GM23338 (cell line): ENCODE measurements around the gene ME3. TPM values are rescaled to one million over a fixed set of nuclear protein-coding genes. Genes with fewer than 3 reads are reported as not detected.

ENCODE experiments used
- ATAC-seq: fragments of 200-7000 bp; cut with Tn5 transposase; 3 replicates; pipeline ENCODE4 v1.9.1; 2020
- DNase-seq: peaks from one replicate; pipeline ENCODE4 v3.0.0-alpha.2; 2015; ENCODE audit warnings: low spot score
- H2AFZ ChIP-seq: fragments of 200-600 bp; sonication (generic); 2 replicates; pipeline ENCODE4 v1.8.0; 2016; ENCODE audit warnings: antibody characterized with exemption, mild to moderate bottlenecking, moderate library complexity
- H3F3A ChIP-seq: fragments of 200-600 bp; sonication (generic); replicated peaks from 2 replicates; pipeline ENCODE4 v1.8.0; 2017; ENCODE audit warnings: antibody characterized with exemption, mixed run types, low read depth
- H3K27ac ChIP-seq: fragments of 200-600 bp; sonication (generic); 2 replicates; pipeline ENCODE4 v1.6.1; 2016; ENCODE audit warnings: low read depth
- H3K27me3 ChIP-seq: fragments of 200-600 bp; sonication (generic); 2 replicates; pipeline ENCODE4 v1.8.0; 2016; ENCODE audit warnings: mild to moderate bottlenecking, mixed run types, moderate library complexity; ENCODE audit not compliant: insufficient read depth
- H3K36me3 ChIP-seq: fragments of 200-600 bp; sonication (generic); 2 replicates; pipeline ENCODE4 v1.8.0; 2016; ENCODE audit warnings: mild to moderate bottlenecking; ENCODE audit not compliant: insufficient read depth
- H3K4me1 ChIP-seq: fragments of 200-600 bp; sonication (generic); 2 replicates; pipeline ENCODE4 v1.8.0; 2016; ENCODE audit warnings: mild to moderate bottlenecking, moderate library complexity; ENCODE audit not compliant: insufficient read depth
- H3K4me2 ChIP-seq: fragments of 200-600 bp; sonication (generic); 2 replicates; pipeline ENCODE4 v1.7.1; 2017; ENCODE audit warnings: mixed run types
- H3K4me3 ChIP-seq: fragments of 200-600 bp; sonication (generic); 2 replicates; pipeline ENCODE4 v1.6.1; 2016; ENCODE audit warnings: mixed run types
- H3K79me2 ChIP-seq: fragments of 200-600 bp; sonication (generic); replicated peaks from 2 replicates; pipeline ENCODE4 v1.8.0; 2017; ENCODE audit warnings: mild to moderate bottlenecking; ENCODE audit not compliant: insufficient read depth
- H3K9me2 ChIP-seq: fragments of 200-600 bp; sonication (generic); 2 replicates; pipeline ENCODE4 v1.8.0; 2017; ENCODE audit not compliant: insufficient read depth
- H4K20me1 ChIP-seq: fragments of 200-600 bp; sonication (generic); replicated peaks from 2 replicates; pipeline ENCODE4 v1.8.0; 2017; ENCODE audit warnings: mild to moderate bottlenecking; ENCODE audit not compliant: insufficient read depth
- H3K27ac Mint-ChIP-seq: 2 replicates; pipeline ENCODE4 v1.8.0; 2020; ENCODE audit warnings: inconsistent platforms, mild to moderate bottlenecking, moderate library complexity, mixed read lengths
- H3K27me3 Mint-ChIP-seq: 3 replicates; pipeline ENCODE4 v1.8.0; 2022; ENCODE audit warnings: low read depth, mild to moderate bottlenecking, moderate library complexity, mixed read lengths, inconsistent platforms; ENCODE audit not compliant: insufficient read depth, poor library complexity
- H3K36me3 Mint-ChIP-seq: 3 replicates; pipeline ENCODE4 v1.8.0; 2021; ENCODE audit warnings: low read depth, mild to moderate bottlenecking, inconsistent platforms, moderate library complexity, mixed read lengths
- H3K4me1 Mint-ChIP-seq: 3 replicates; pipeline ENCODE4 v1.8.0; 2020; ENCODE audit warnings: mild to moderate bottlenecking, inconsistent platforms, mixed read lengths
- H3K4me3 Mint-ChIP-seq: 3 replicates; pipeline ENCODE4 v1.8.0; 2021; ENCODE audit warnings: moderate library complexity, mild to moderate bottlenecking, inconsistent platforms, mixed read lengths
- H3K9me3 Mint-ChIP-seq: 3 replicates; pipeline ENCODE4 v1.8.0; 2020; ENCODE audit warnings: moderate library complexity, mild to moderate bottlenecking, inconsistent platforms, mixed read lengths
- CREB1 ChIP-seq: fragments of 250-450 bp; sonication (Bioruptor Pico); IDR thresholded peaks from 2 replicates; pipeline ENCODE4 v1.5.0; 2020; ENCODE audit warnings: low read depth, mild to moderate bottlenecking, moderate library complexity
- CTCF ChIP-seq, 2 experiments: fragments of 200-600 bp in 1 of 2; sonication (generic) in 1 of 2; conservative IDR thresholded peaks; 2 replicates each; pipeline versions ENCODE4 v1.5.1 to v1.6.1; 2016 to 2017; ENCODE audit warnings: antibody characterized with exemption in 2 of 2, low read depth in 2 of 2, mild to moderate bottlenecking in 2 of 2, moderate library complexity in 1 of 2
- ETS1 ChIP-seq: IDR thresholded peaks from 2 replicates; pipeline ENCODE4 v1.6.1; 2016; ENCODE audit warnings: antibody characterized with exemption
- EZH2 ChIP-seq: fragments of 200-600 bp; sonication (generic); IDR thresholded peaks from one replicate; pipeline ENCODE4 v1.8.0; 2017; ENCODE audit warnings: antibody characterized with exemption, mild to moderate bottlenecking, low read depth; ENCODE audit not compliant: unreplicated experiment
- EZH2phosphoT487 ChIP-seq: fragments of 200-600 bp; sonication (generic); IDR thresholded peaks from one replicate; pipeline ENCODE4 v1.8.1; 2018; ENCODE audit warnings: antibody characterized with exemption; ENCODE audit not compliant: unreplicated experiment
- JUNB ChIP-seq: IDR thresholded peaks from one replicate; pipeline ENCODE4 v1.6.1; 2016; ENCODE audit warnings: antibody characterized with exemption; ENCODE audit not compliant: unreplicated experiment
- NANOG ChIP-seq: IDR thresholded peaks from 2 replicates; pipeline ENCODE4 v1.6.1; 2016; ENCODE audit warnings: antibody characterized with exemption, borderline replicate concordance
- POLR2AphosphoS5 ChIP-seq: IDR thresholded peaks from 2 replicates; pipeline ENCODE4 v1.6.1; 2016; ENCODE audit warnings: antibody characterized with exemption, low read depth
- REST ChIP-seq: IDR thresholded peaks from one replicate; pipeline ENCODE4 v1.6.1; 2018; ENCODE audit warnings: antibody characterized with exemption; ENCODE audit not compliant: unreplicated experiment
- STAT1 ChIP-seq: IDR thresholded peaks from one replicate; pipeline ENCODE4 v1.6.1; 2016; ENCODE audit warnings: antibody characterized with exemption; ENCODE audit not compliant: unreplicated experiment
- ZNF114 ChIP-seq: fragments of 250-450 bp; sonication (Bioruptor Pico); IDR thresholded peaks from 2 replicates; pipeline ENCODE4 v1.5.0; 2020; ENCODE audit warnings: mild to moderate bottlenecking, moderate library complexity
- ZNF331 ChIP-seq: fragments of 250-450 bp; sonication (Bioruptor Pico); IDR thresholded peaks from 2 replicates; pipeline ENCODE4 v1.5.0; 2020; ENCODE audit warnings: low read depth, mild to moderate bottlenecking, moderate library complexity
- ZNF462 ChIP-seq: fragments of 250-450 bp; sonication (Bioruptor Pico); IDR thresholded peaks from 2 replicates; pipeline ENCODE4 v1.5.0; 2020; ENCODE audit warnings: mild to moderate bottlenecking, moderate library complexity
- polyA plus RNA-seq: library from polyadenylated mRNA; unstranded; fragments of >200 nt; fragmentation: Nextera tagmentation; extraction: Ambion mirVana; gene quantifications from 2 replicates; pipeline ENCODE4 v1.2.1, GENCODE V29; 2016
- total RNA-seq: library from RNA; depleted of rRNA; stranded (reverse); fragments of >200 nt; shearing (Covaris generic); gene quantifications from 2 replicates; pipeline ENCODE4 v1.2.3, GENCODE V29; 2014

The ME3 gene
- total and polyA plus RNA-seq, 2 experiments from 2014 or later, result 1.3 to 4.0 TPM

- peaks cover 2% of the 10 kb centered on the region; the same call in 1 of the 2 replicates for H3K9me2 ChIP-seq
- H3K36me3 ChIP-seq, result no peaks in the 10 kb centered on the region
- DNase-seq, result no peak
- no peak for TF ChIP-seq STAT1
- no peak for TF ChIP-seq NANOG
- no peak for TF ChIP-seq EZH2phosphoT487
- TF ChIP-seq REST, result no peak
- no peak for TF ChIP-seq CTCF (conservative IDR thresholded peaks at IDR 0.05; ENCODE audit: low read depth in 2 of 2)
- TF ChIP-seq EZH2, result no peak
- TF ChIP-seq POLR2AphosphoS5, result no peak
- no peak for TF ChIP-seq JUNB
- no peak for TF ChIP-seq ZNF462 (CRISPR knock-in tag)
- TF ChIP-seq CREB1, result no peak
- no peak for TF ChIP-seq ZNF331
- no peak for TF ChIP-seq ZNF114
- no peak for TF ChIP-seq ETS1
- peaks cover 2% of the 10 kb centered on the region for H3K27me3 Mint-ChIP-seq
- no peak overlapping the region for H3K4me3 ChIP-seq
- no peak overlapping the region for H3K4me2 ChIP-seq
- H3F3A ChIP-seq, result no peaks in the 10 kb centered on the region
- no peaks in the 10 kb centered on the region for H4K20me1 ChIP-seq
- no peaks in the 10 kb centered on the region for H3K9me3 Mint-ChIP-seq
- peak; percentile 56 for ATAC-seq
- H3K27ac Mint-ChIP-seq, result no peak overlapping the region
- H3K27me3 ChIP-seq, result no peaks in the 10 kb centered on the region
- H3K79me2 ChIP-seq, result no peaks in the 10 kb centered on the region
- no peaks in the 10 kb centered on the region for H3K36me3 Mint-ChIP-seq
- H3K4me3 Mint-ChIP-seq, result no peak overlapping the region
- no peak overlapping the region for H2AFZ ChIP-seq
- H3K27ac ChIP-seq, result no peak overlapping the region
- peaks cover 31% of the 10 kb centered on the region for H3K4me1 Mint-ChIP-seq
- H3K4me1 ChIP-seq, result no peaks in the 10 kb centered on the region
Measured at GRCh38 chr11:86698639-86699038, 26.2 kb upstream of the ME3 start.
